A549 (cell line): ENCODE data around the gene EFCAB5.
A peak's percentile ranks its signal among the peaks of the same experiment; 100 is the strongest.

Experiments used
- CBX2 ChIP-seq: fragments of 200-600 bp; sonication (generic); IDR thresholded peaks from 2 replicates; pipeline ENCODE4 v1.6.1; 2016; ENCODE audit warnings: low read depth, mild to moderate bottlenecking, borderline replicate concordance
- CBX8 ChIP-seq: fragments of 200-600 bp; sonication (generic); IDR thresholded peaks from 2 replicates; pipeline ENCODE4 v1.6.1; 2016
- EP300 ChIP-seq, 2 experiments: fragments of >200 bp; sonication (Bioruptor Twin); formaldehyde crosslinking; IDR thresholded peaks; 2 replicates in 1 of 2; 3 replicates in 1 of 2; pipeline ENCODE4 v1.6.1; 2016 to 2017
- ESRRA ChIP-seq: fragments of 150-350 bp; IDR thresholded peaks from 2 replicates; pipeline ENCODE4 v1.6.1; 2014; ENCODE audit warnings: mild to moderate bottlenecking, low read length, borderline replicate concordance
- KDM5A ChIP-seq: fragments of 200-600 bp; sonication (generic); IDR thresholded peaks from 2 replicates; pipeline ENCODE4 v1.6.1; 2016; ENCODE audit warnings: antibody characterized with exemption, mild to moderate bottlenecking
- MAFK ChIP-seq: fragments of 450-650 bp; IDR thresholded peaks from 2 replicates; pipeline ENCODE4 v1.6.1; 2014; ENCODE audit not compliant: partially characterized antibody
- PHF8 ChIP-seq: fragments of 200-600 bp; sonication (generic); IDR thresholded peaks from 2 replicates; pipeline ENCODE4 v1.6.1; 2016; ENCODE audit warnings: low read depth, mild to moderate bottlenecking, antibody characterized with exemption, moderate library complexity, borderline replicate concordance
- POLR2A ChIP-seq: IDR thresholded peaks from 2 replicates; pipeline ENCODE4 v1.6.1; 2012; ENCODE audit warnings: mild to moderate bottlenecking, low read length
- ZC3H11A ChIP-seq: fragments of 450-650 bp; IDR thresholded peaks from 2 replicates; pipeline ENCODE4 v1.6.1; 2014; ENCODE audit warnings: antibody characterized with exemption, mild to moderate bottlenecking
- TF ChIP-seq, protein P1 (sequence below): fragments of 200-600 bp; sonication (generic); IDR thresholded peaks from 2 replicates; pipeline ENCODE4 v1.6.1; 2016; ENCODE audit warnings: antibody characterized with exemption, mild to moderate bottlenecking, moderate library complexity
- TF ChIP-seq, protein P2 (sequence below): fragments of >200 bp; sonication (Bioruptor Twin); formaldehyde crosslinking; IDR thresholded peaks from 3 replicates; pipeline ENCODE4 v1.5.1; 2016
- TF ChIP-seq, protein P3 (sequence below): IDR thresholded peaks from 2 replicates; pipeline ENCODE4 v1.6.1; 2012

DNA sequence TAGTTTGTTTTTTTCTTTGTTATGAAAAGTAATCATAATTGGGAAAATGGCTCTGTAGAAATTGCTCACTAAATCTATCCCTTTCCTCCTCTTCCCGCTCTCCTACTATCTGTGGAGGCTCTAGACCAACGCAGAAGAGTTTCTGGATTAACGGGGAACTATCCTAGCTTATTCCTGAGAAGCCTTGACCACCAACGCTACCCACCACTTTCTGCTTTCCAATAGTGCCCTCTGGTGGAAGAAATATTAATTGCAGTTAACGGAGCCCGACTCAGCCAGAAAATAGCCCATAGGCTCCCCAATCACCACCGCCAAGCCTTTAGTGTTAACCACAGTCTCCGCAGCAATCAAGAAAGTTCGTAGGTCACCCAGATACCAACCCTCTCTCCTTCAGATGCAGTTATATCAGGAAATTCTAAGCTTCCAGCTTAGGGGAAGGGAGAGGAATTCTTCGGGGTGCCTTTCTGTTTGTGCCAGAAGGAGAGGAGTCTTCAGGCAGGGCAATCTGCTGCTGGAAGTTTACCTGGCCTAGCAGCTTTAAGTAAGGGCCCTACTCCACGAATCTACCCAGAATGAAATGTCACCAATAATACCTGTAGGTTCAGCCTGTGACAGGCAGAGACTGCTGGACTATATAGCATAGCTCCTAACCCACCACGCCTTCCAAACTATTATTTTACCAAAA lies 152.2 kb downstream of the EFCAB5 start:
- TF ChIP-seq, protein P1, sequence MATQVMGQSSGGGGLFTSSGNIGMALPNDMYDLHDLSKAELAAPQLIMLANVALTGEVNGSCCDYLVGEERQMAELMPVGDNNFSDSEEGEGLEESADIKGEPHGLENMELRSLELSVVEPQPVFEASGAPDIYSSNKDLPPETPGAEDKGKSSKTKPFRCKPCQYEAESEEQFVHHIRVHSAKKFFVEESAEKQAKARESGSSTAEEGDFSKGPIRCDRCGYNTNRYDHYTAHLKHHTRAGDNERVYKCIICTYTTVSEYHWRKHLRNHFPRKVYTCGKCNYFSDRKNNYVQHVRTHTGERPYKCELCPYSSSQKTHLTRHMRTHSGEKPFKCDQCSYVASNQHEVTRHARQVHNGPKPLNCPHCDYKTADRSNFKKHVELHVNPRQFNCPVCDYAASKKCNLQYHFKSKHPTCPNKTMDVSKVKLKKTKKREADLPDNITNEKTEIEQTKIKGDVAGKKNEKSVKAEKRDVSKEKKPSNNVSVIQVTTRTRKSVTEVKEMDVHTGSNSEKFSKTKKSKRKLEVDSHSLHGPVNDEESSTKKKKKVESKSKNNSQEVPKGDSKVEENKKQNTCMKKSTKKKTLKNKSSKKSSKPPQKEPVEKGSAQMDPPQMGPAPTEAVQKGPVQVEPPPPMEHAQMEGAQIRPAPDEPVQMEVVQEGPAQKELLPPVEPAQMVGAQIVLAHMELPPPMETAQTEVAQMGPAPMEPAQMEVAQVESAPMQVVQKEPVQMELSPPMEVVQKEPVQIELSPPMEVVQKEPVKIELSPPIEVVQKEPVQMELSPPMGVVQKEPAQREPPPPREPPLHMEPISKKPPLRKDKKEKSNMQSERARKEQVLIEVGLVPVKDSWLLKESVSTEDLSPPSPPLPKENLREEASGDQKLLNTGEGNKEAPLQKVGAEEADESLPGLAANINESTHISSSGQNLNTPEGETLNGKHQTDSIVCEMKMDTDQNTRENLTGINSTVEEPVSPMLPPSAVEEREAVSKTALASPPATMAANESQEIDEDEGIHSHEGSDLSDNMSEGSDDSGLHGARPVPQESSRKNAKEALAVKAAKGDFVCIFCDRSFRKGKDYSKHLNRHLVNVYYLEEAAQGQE: no peak
- TF ChIP-seq EP300 (IDR thresholded peaks at IDR 0.05) (no peak), POLR2A (no peak), MAFK (no peak), CBX2 (no peak), KDM5A (no peak), PHF8 (no peak), CBX8 (no peak), ESRRA (no peak), ZC3H11A (no peak)
- TF ChIP-seq, protein P2, sequence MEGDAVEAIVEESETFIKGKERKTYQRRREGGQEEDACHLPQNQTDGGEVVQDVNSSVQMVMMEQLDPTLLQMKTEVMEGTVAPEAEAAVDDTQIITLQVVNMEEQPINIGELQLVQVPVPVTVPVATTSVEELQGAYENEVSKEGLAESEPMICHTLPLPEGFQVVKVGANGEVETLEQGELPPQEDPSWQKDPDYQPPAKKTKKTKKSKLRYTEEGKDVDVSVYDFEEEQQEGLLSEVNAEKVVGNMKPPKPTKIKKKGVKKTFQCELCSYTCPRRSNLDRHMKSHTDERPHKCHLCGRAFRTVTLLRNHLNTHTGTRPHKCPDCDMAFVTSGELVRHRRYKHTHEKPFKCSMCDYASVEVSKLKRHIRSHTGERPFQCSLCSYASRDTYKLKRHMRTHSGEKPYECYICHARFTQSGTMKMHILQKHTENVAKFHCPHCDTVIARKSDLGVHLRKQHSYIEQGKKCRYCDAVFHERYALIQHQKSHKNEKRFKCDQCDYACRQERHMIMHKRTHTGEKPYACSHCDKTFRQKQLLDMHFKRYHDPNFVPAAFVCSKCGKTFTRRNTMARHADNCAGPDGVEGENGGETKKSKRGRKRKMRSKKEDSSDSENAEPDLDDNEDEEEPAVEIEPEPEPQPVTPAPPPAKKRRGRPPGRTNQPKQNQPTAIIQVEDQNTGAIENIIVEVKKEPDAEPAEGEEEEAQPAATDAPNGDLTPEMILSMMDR: peak; percentile 97
- TF ChIP-seq, protein P3, sequence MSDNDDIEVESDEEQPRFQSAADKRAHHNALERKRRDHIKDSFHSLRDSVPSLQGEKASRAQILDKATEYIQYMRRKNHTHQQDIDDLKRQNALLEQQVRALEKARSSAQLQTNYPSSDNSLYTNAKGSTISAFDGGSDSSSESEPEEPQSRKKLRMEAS: no peak
